Epithelial cell of esophagus (primary cell): ENCODE results near the gene CAPN10.

Source experiments
- DNase-seq: peaks from one replicate; pipeline ENCODE4 v3.0.0; 2010; ENCODE audit warnings: low read depth
- H3K4me3 ChIP-seq: 2 replicates; pipeline ENCODE4 v1.5.1; 2011; ENCODE audit warnings: mild to moderate bottlenecking, low read length, control low read depth
- TF ChIP-seq, protein P1 (sequence below): IDR thresholded peaks from 2 replicates; pipeline ENCODE4 v1.5.1; 2011; ENCODE audit warnings: low read depth, mild to moderate bottlenecking, low read length, control low read depth, inconsistent platforms; ENCODE audit not compliant: insufficient read depth; ENCODE audit errors: missing control alignments

The CAPN10 gene

DNA sequence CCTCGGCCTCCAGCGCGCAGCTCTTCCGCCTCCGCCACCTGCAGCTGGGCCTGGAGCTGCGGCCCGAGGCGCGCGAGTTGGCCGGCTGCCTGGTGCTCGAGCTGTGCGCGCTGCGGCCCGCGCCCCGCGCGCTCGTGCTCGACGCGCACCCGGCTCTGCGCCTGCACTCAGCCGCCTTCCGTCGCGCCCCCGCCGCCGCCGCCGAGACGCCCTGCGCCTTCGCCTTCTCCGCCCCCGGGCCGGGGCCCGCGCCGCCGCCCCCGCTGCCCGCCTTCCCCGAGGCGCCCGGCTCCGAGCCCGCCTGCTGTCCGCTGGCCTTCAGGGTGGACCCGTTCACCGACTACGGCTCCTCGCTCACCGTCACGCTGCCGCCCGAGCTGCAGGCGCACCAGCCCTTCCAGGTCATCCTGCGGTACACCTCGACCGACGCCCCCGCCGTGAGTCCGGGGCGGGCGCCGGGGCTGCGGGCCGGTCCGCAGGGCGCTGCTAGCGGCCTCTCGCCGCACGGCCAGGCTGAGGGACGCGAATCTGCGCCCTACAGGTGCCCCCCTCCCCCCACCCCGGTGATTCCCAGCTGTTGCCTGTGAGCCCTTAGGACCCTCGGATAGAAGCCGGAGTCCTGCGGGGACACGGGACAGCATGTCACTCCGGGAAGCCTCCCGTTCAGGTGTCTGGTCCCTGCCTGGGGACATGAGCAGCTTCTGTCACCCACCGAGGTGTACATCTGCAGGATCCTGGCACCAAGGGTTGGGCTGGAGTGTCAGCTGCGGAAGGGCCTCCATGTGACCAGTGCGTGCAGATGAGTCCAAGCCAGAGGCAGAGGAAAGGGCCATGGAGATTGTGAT, 17.6 kb upstream of the CAPN10 start:
- DNase-seq = peak; percentile 61
- H3K4me3 ChIP-seq = peak overlapping the region; percentile 50
- TF ChIP-seq, protein P1, sequence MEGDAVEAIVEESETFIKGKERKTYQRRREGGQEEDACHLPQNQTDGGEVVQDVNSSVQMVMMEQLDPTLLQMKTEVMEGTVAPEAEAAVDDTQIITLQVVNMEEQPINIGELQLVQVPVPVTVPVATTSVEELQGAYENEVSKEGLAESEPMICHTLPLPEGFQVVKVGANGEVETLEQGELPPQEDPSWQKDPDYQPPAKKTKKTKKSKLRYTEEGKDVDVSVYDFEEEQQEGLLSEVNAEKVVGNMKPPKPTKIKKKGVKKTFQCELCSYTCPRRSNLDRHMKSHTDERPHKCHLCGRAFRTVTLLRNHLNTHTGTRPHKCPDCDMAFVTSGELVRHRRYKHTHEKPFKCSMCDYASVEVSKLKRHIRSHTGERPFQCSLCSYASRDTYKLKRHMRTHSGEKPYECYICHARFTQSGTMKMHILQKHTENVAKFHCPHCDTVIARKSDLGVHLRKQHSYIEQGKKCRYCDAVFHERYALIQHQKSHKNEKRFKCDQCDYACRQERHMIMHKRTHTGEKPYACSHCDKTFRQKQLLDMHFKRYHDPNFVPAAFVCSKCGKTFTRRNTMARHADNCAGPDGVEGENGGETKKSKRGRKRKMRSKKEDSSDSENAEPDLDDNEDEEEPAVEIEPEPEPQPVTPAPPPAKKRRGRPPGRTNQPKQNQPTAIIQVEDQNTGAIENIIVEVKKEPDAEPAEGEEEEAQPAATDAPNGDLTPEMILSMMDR = no peak

- DNase-seq = no peak
- TF ChIP-seq, protein P1 = no peak
- peak overlapping the region; percentile 50 for H3K4me3 ChIP-seq
These were observed 17.0 kb upstream of the CAPN10 start for GRCh38 chr2:240569523-240569997.

DNA sequence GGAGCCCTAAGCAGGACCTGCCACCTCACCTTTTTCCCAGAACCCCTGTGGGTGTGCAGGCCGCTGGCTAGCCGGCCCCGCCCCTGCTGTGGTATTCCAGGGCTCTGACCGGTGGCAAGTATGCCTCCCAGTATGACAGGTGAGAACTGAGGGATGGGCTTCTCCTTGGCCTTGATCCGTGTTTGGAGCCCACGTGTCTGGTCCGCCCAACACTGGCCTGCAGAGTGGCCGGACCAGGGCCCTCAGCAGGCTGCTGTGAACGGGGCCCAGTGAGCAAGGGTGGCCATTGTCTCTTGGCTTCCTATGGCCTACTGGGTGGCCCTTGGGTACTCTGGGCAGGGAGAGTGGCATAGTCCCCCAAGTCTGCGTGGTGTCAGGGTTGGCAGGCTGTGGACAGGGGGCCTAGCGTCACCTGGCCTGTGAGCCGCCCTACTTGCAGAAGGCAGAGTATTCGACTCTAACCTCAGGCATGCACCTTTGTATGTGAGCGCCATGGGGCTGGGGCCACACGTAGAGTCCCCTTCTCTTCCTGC, 16.5 kb upstream of the CAPN10 start:
- H3K4me3 ChIP-seq = no peak overlapping the region
- DNase-seq = no peak
- TF ChIP-seq, protein P1 = no peak

DNA sequence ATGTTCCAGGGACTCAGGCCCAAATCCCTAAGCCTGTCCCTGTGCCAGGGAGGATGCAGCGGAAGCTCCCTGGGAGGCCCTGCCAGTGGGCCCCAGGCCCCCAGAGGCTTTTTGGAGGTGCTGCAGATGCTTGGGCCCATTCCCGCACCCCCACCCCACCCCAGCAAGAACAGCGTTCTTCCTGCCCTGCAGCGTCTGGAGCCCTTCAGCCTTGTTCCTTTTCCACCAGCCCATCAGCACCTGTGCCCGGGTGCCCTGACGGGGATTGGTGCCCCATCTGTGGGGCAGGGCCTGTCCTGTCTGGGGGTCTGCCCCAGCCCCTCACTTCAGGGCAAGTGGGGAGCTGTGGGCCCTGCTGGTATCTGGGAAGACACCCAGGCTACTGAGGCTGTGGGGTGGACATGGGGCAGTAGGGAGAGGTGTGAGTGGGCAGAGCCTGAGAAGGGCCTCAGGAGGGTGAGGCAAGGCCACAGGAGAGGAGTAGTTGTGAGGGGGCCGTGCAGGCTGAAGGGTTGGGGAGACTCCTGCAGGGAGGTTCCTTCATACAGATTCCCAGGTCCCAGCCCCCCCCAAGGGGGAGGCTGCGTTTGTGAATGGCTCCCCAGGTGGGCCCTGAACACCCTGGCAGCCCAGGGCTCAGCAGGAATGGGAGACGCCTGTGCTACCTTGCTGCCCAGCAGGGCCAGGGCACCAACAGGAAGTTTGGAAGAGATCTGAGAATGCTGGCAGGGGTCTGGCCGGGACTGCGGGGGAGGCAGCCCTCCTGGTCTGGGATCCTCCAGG, 15.8 kb upstream of the CAPN10 start:
- TF ChIP-seq, protein P1 = no peak
- no peak for DNase-seq
- no peak overlapping the region for H3K4me3 ChIP-seq

- no peak overlapping the region for H3K4me3 ChIP-seq
- no peak for DNase-seq
- TF ChIP-seq, protein P1 = no peak
These were observed 15.1 kb upstream of the CAPN10 start for GRCh38 chr2:240571314-240571973.

DNA sequence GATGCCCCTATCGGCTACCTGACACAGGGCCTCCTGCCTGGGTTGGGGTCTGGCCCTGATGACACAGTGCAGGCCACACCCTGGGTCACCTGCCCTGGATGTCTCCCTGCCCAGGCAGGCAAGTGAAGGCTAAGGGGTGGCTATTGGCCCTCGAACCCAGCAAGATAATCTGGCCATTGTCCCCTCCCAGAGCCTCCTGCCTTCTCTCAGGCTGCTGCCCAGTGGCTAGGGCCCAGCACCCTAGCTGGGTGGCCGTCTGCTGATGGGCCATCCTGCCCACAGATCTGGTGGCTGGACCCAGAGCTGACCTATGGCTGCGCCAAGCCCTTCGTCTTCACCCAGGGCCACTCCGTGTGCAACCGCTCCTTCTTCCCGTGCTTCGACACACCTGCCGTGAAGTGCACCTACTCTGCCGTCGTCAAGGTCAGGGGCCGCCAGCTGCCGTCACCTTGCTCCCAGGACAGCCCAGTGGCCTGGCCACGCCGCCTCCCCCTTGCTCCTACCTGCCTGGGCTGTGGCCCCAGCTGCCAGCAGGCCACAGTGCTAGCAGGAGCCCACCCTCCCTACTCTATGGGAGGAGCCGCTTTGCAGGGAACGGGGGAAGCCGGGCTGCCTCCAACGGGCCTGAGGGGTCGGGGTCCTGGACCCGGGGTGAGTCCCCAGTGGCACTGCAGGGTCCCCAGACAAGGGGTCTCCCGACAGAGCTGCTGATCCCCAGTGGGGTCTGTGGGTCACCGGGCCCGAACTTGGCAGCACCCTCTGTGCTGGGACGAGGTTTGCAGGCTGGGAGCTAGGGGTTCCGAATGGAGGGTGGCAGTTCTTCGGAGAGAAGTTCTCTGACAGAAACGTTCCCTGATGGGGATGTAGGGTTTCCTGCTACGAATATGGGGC, 14.1 kb upstream of the CAPN10 start:
- TF ChIP-seq, protein P1 = no peak
- no peak overlapping the region for H3K4me3 ChIP-seq
- no peak for DNase-seq
